Calu3 (cell line): ENCODE data around the gene FBXW11. TPM values are rescaled to one million over a fixed set of nuclear protein-coding genes. Genes with fewer than 3 reads are reported as not detected.

ENCODE experiments used
- BruUV-seq: library from RNA; stranded (reverse); fragments of 400-500 nt; replicated peaks from 2 replicates; lab custom pipeline; 2021; lab: Mats Ljungman, UMichigan
- CTCF ChIA-PET: fragments of 300-600 bp; sonication (Branson Sonifier 250); formaldehyde crosslinking; loops from one replicate; lab custom pipeline; 2022; ENCODE audit warnings: antibody characterized with exemption; lab: Charles Lee
- DNase-seq: peaks from one replicate; pipeline ENCODE4 v3.0.0; 2022
- H3K27ac Mint-ChIP-seq: one replicate; pipeline ENCODE4 v1.8.0; 2022; ENCODE audit warnings: mixed read lengths; ENCODE audit not compliant: unreplicated experiment
- H3K27me3 Mint-ChIP-seq: one replicate; pipeline ENCODE4 v1.8.0; 2022; ENCODE audit warnings: mixed read lengths; ENCODE audit not compliant: unreplicated experiment
- H3K36me3 Mint-ChIP-seq: one replicate; pipeline ENCODE4 v1.8.0; 2022; ENCODE audit warnings: mild to moderate bottlenecking, moderate library complexity, mixed read lengths; ENCODE audit not compliant: insufficient read depth, unreplicated experiment
- H3K4me1 Mint-ChIP-seq: one replicate; pipeline ENCODE4 v1.8.0; 2022; ENCODE audit warnings: mild to moderate bottlenecking, low read depth, mixed read lengths; ENCODE audit not compliant: unreplicated experiment
- H3K4me3 Mint-ChIP-seq: one replicate; pipeline ENCODE4 v1.8.0; 2022; ENCODE audit warnings: mild to moderate bottlenecking, low read depth, moderate library complexity, mixed read lengths; ENCODE audit not compliant: unreplicated experiment
- H3K9me3 Mint-ChIP-seq: one replicate; pipeline ENCODE4 v1.8.0; 2022; ENCODE audit warnings: low read depth, mixed read lengths; ENCODE audit not compliant: unreplicated experiment
- intact Hi-C: fragments of 100-400 bp; cut with micrococcal nuclease; formaldehyde crosslinking; loops from one replicate; pipeline ENCODE4 v1.10.0; 2022; ENCODE audit not compliant: unreplicated experiment
- total RNA-seq: library from RNA; stranded (reverse); gene quantifications from 2 replicates; pipeline ENCODE4 v1.2.3, GENCODE V29; 2022
- TF ChIP-seq, protein P1 (sequence below): fragments of 200-600 bp; IDR thresholded peaks from one replicate; pipeline ENCODE4 v1.8.0; 2022; ENCODE audit warnings: antibody characterized with exemption; ENCODE audit not compliant: unreplicated experiment

FBXW11 gene
- total RNA-seq, 1 experiment from 2014 or later, result 63.3 TPM

DNA sequence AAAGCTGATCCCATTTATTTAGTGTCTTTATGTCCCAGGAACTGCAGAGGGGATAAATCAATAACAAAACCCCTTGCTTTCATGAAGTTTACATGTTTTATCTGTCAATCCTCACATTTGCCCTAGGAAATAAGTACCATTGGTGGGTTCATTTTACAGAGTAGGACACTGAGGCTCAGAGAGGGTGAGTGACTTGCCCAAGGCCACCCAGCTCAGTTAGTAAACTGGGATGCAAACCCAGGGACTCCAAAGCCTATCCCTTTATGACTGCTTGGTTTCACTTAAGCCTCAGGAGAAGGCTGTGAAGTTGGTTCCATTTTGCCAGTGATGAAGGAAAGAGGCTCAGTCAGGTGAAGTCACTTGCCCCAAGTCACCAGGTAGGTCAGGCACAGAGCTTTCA lies 168.9 kb downstream of the FBXW11 start:
- H3K27ac Mint-ChIP-seq, result no peak overlapping the region
- H3K36me3 Mint-ChIP-seq, result no peaks in the 10 kb centered on the region
- CTCF ChIA-PET, result no interaction called here
- H3K27me3 Mint-ChIP-seq, result no peaks in the 10 kb centered on the region
- DNase-seq, result no peak
- TF ChIP-seq, protein P1, sequence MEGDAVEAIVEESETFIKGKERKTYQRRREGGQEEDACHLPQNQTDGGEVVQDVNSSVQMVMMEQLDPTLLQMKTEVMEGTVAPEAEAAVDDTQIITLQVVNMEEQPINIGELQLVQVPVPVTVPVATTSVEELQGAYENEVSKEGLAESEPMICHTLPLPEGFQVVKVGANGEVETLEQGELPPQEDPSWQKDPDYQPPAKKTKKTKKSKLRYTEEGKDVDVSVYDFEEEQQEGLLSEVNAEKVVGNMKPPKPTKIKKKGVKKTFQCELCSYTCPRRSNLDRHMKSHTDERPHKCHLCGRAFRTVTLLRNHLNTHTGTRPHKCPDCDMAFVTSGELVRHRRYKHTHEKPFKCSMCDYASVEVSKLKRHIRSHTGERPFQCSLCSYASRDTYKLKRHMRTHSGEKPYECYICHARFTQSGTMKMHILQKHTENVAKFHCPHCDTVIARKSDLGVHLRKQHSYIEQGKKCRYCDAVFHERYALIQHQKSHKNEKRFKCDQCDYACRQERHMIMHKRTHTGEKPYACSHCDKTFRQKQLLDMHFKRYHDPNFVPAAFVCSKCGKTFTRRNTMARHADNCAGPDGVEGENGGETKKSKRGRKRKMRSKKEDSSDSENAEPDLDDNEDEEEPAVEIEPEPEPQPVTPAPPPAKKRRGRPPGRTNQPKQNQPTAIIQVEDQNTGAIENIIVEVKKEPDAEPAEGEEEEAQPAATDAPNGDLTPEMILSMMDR, result no peak
- H3K9me3 Mint-ChIP-seq, result no peaks in the 10 kb centered on the region
- H3K4me3 Mint-ChIP-seq, result no peak overlapping the region
- H3K4me1 Mint-ChIP-seq, result no peaks in the 10 kb centered on the region
- intact Hi-C loops, result no loop called here
- no TSS peak for BruUV-seq

DNA sequence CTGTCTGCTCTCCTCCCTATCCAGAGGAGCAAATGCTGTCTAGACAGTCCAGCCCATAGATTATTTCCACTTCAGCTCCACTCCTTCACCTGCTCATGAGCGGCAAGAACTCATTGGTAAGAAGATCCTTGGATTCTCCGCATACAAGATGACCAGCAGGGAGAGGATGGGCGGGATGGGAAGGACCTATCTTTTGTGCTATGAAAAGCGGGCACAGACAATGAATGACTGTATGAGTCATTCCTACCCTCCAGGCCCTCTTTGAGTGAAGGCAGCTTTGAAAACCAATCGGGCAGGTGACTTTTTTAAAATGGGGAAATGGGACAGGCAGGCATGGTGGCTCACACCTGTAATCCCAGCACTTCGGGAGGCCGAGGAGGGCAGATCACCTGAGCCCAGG lies 171.4 kb downstream of the FBXW11 start:
- no peaks in the 10 kb centered on the region for H3K27me3 Mint-ChIP-seq
- peaks cover 6% of the 10 kb centered on the region for H3K9me3 Mint-ChIP-seq
- H3K4me3 Mint-ChIP-seq, result no peak overlapping the region
- BruUV-seq, result no TSS peak
- no peaks in the 10 kb centered on the region for H3K4me1 Mint-ChIP-seq
- no peak overlapping the region for H3K27ac Mint-ChIP-seq
- CTCF ChIA-PET, result no interaction called here
- no peaks in the 10 kb centered on the region for H3K36me3 Mint-ChIP-seq
- TF ChIP-seq, protein P1, result no peak
- intact Hi-C loops, result no loop called here
- DNase-seq, result no peak

DNA sequence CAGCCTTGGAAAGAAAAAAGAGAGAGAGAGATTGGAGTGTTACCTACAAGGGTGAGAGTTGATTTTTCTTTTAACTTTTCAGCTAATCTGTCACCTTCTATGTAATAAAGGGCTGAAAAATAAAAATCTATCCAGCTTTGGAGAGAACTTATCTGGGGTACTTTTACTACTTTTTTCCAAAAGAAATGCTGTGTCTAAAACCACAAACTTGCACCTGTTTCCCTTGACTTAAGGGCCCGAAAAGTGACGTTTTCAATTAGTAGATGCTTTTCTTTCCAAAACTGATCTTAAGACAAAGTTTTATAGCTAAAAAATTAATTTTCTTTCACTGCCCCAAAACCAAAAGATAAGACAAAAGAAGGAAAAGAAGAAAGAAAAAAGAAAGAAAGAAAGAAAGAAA lies 172.0 kb downstream of the FBXW11 start:
- Mint-ChIP-seq H3K27me3 (no peaks in the 10 kb centered on the region), H3K27ac (no peak overlapping the region), H3K4me3 (no peak overlapping the region), H3K9me3 (peaks cover 6% of the 10 kb centered on the region), H3K36me3 (no peaks in the 10 kb centered on the region), H3K4me1 (no peaks in the 10 kb centered on the region)
- intact Hi-C loops, result no loop called here
- DNase-seq, result no peak
- TF ChIP-seq, protein P1, result no peak
- no TSS peak for BruUV-seq
- CTCF ChIA-PET, result no interaction called here

DNA sequence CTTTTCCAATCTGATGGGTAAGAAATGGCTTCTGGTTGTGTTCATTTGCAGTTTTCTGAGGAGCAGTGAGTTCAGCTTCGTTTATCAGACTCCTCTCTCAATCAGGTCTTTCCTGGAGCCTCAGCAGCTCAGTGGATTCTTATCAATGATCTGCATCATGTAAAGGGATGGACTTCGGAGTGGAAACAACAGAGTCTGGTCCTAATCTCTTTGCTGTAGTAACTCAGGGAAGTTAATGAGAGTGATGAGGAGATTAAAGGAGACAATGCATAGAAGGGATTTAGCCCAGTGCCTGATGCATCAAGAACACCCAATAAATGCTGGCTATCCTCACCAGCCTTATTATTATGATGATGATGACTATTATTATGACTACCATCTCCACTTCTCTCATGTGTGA lies 173.7 kb downstream of the FBXW11 start:
- no peak for DNase-seq
- intact Hi-C loops, result no loop called here
- CTCF ChIA-PET, result no interaction called here
- H3K4me1 Mint-ChIP-seq, result no peaks in the 10 kb centered on the region
- H3K27ac Mint-ChIP-seq, result no peak overlapping the region
- TF ChIP-seq, protein P1, result no peak
- no peaks in the 10 kb centered on the region for H3K27me3 Mint-ChIP-seq
- no peaks in the 10 kb centered on the region for H3K36me3 Mint-ChIP-seq
- no peak overlapping the region for H3K4me3 Mint-ChIP-seq
- H3K9me3 Mint-ChIP-seq, result peaks cover 6% of the 10 kb centered on the region
- no TSS peak for BruUV-seq
